GM12878 (cell line): ENCODE results near the gene MLLT3. TPM values are rescaled to one million over a fixed set of nuclear protein-coding genes. Genes with fewer than 3 reads are reported as not detected.

Experiments
- ATAC-seq: fragments of 200-7000 bp; cut with Tn5 transposase; 3 replicates; pipeline ENCODE4 v1.9.1; 2020; ENCODE audit warnings: mild to moderate bottlenecking, moderate library complexity
- BruUV-seq: library from RNA; stranded (reverse); fragments of 400-500 nt; replicated peaks from 2 replicates; lab custom pipeline; 2021; lab: Mats Ljungman, UMichigan
- CTCF ChIA-PET: fragments of 300-600 bp; sonication (Branson Sonifier 250); formaldehyde crosslinking; extraction: SDS; loops from one replicate; lab custom pipeline; 2021; ENCODE audit warnings: inconsistent platforms; lab: Yijun Ruan, JAX
- POLR2A ChIA-PET: fragments of 350-600 bp; formaldehyde crosslinking; extraction: SDS; loops from one replicate; lab custom pipeline; 2021; ENCODE audit warnings: inconsistent platforms; lab: Charles Lee
- RAD21 ChIA-PET: fragments of 300-600 bp; sonication (Branson Sonifier 250); formaldehyde crosslinking; loops from one replicate; lab custom pipeline; 2023; ENCODE audit warnings: antibody characterized with exemption; ENCODE audit not compliant: unreplicated experiment; lab: Charles Lee
- SMC1A ChIA-PET: fragments of 300-600 bp; sonication (Branson Sonifier 250); formaldehyde crosslinking; loops from one replicate; lab custom pipeline; 2023; ENCODE audit not compliant: unreplicated experiment, uncharacterized antibody; lab: Charles Lee
- DNase-seq: peaks from one replicate; pipeline ENCODE4 v3.0.0-alpha.2; 2011; ENCODE audit warnings: low read depth, low spot score
- FAIRE-seq: peaks from 3 replicates; lab custom pipeline; 2011; peaks lifted over from hg19 to GRCh38; lab: Jason Lieb, UNC
- H2AFZ ChIP-seq: 2 replicates; pipeline ENCODE4 v1.6.0; 2011; ENCODE audit warnings: low read depth, low read length, control low read depth; ENCODE audit not compliant: control insufficient read depth
- H3K27ac ChIP-seq: 2 replicates; pipeline ENCODE4 v1.5.1; 2011; ENCODE audit warnings: control low read depth; ENCODE audit not compliant: control insufficient read depth, insufficient read depth
- H3K27me3 ChIP-seq, 2 experiments: replicated peaks in 1 of 2; 2 replicates each; pipeline versions ENCODE4 v1.6.0 to v1.6.1; 2011; ENCODE audit warnings: low read length in 1 of 2; ENCODE audit not compliant: control insufficient read depth in 2 of 2, insufficient read depth in 2 of 2
- H3K36me3 ChIP-seq, 2 experiments: 2 replicates each; pipeline ENCODE4 v1.5.1; 2011; ENCODE audit warnings: low read length in 1 of 2; ENCODE audit not compliant: control insufficient read depth in 2 of 2, insufficient read depth in 2 of 2
- H3K4me1 ChIP-seq: 2 replicates; pipeline ENCODE4 v1.6.1; 2011; ENCODE audit warnings: mild to moderate bottlenecking, low read length, moderate library complexity, mixed read lengths; ENCODE audit not compliant: control insufficient read depth, insufficient read depth
- H3K4me2 ChIP-seq: 2 replicates; pipeline ENCODE4 v1.6.0; 2011; ENCODE audit warnings: control low read depth; ENCODE audit not compliant: control insufficient read depth, insufficient read depth
- H3K4me3 ChIP-seq: fragments of 200-600 bp; sonication (generic); 2 replicates; pipeline ENCODE4 v1.5.1; 2016
- H3K79me2 ChIP-seq: 2 replicates; pipeline ENCODE4 v1.6.0; 2011; ENCODE audit warnings: low read length; ENCODE audit not compliant: control insufficient read depth, insufficient read depth
- H3K9ac ChIP-seq: 2 replicates; pipeline ENCODE4 v1.8.0; 2011; ENCODE audit warnings: low read length, control low read depth, mixed read lengths; ENCODE audit not compliant: control insufficient read depth, insufficient read depth
- H3K9me3 ChIP-seq: replicated peaks from 3 replicates; pipeline ENCODE4 v1.5.1; 2011; ENCODE audit warnings: mild to moderate bottlenecking, low read length; ENCODE audit not compliant: control insufficient read depth, insufficient read depth
- H4K20me1 ChIP-seq: 2 replicates; pipeline ENCODE4 v1.6.0; 2011; ENCODE audit not compliant: control insufficient read depth, insufficient read depth
- BCLAF1 ChIP-seq: fragments of 450-650 bp; IDR thresholded peaks from 2 replicates; pipeline ENCODE4 v1.6.1; 2017; ENCODE audit warnings: antibody characterized with exemption, mild to moderate bottlenecking, moderate library complexity
- CHD1 ChIP-seq: IDR thresholded peaks from 2 replicates; pipeline ENCODE4 v1.6.1; 2012; ENCODE audit warnings: low read depth, low read length, improper control_type of control experiment
- EGR1 ChIP-seq, 2 experiments: IDR thresholded peaks; 1 replicate in 1 of 2; 2 replicates in 1 of 2; pipeline ENCODE4 v1.6.1; 2011 to 2012; ENCODE audit warnings: low read depth in 2 of 2, low read length in 2 of 2, borderline replicate concordance in 1 of 2, mild to moderate bottlenecking in 1 of 2, moderate library complexity in 1 of 2
- HCFC1 ChIP-seq: fragments of 150-350 bp; IDR thresholded peaks from 2 replicates; pipeline ENCODE4 v1.6.1; 2014; ENCODE audit warnings: low read length
- IKZF2 ChIP-seq, 2 experiments: fragments of 450-650 bp; IDR thresholded peaks; 2 replicates each; pipeline ENCODE4 v1.6.1; 2017; ENCODE audit warnings: mild to moderate bottlenecking in 2 of 2, moderate library complexity in 2 of 2
- LARP7 ChIP-seq: fragments of 450-650 bp; IDR thresholded peaks from 2 replicates; pipeline ENCODE4 v1.6.1; 2017; ENCODE audit warnings: mild to moderate bottlenecking
- NFIC ChIP-seq: IDR thresholded peaks from 2 replicates; pipeline ENCODE4 v1.6.1; 2012; ENCODE audit warnings: low read depth, mild to moderate bottlenecking, inconsistent platforms, low read length, moderate library complexity
- NFYA ChIP-seq: IDR thresholded peaks from 2 replicates; pipeline ENCODE4 v1.6.1; 2011; ENCODE audit warnings: low read depth, mild to moderate bottlenecking, low read length, improper control_type of control experiment, borderline replicate concordance
- NRF1 ChIP-seq: conservative IDR thresholded peaks from 2 replicates; pipeline ENCODE4 v1.6.1; 2011; ENCODE audit warnings: mild to moderate bottlenecking, low read depth, low read length, improper control_type of control experiment
- PML ChIP-seq: IDR thresholded peaks from 2 replicates; pipeline ENCODE4 v1.6.1; 2012; ENCODE audit warnings: low read length, inconsistent platforms
- RCOR1 ChIP-seq: conservative IDR thresholded peaks from 2 replicates; pipeline ENCODE4 v1.6.1; 2012; ENCODE audit warnings: low read depth, low read length, improper control_type of control experiment
- SIN3A ChIP-seq: IDR thresholded peaks from 2 replicates; pipeline ENCODE4 v1.6.1; 2012; ENCODE audit warnings: low read depth, low read length, improper control_type of control experiment
- SUZ12 ChIP-seq: fragments of 200-600 bp; sonication (generic); IDR thresholded peaks from one replicate; pipeline ENCODE4 v1.6.1; 2018; ENCODE audit warnings: antibody characterized with exemption, mild to moderate bottlenecking; ENCODE audit not compliant: unreplicated experiment
- TARDBP ChIP-seq: IDR thresholded peaks from 2 replicates; pipeline ENCODE4 v1.6.1; 2016; ENCODE audit warnings: borderline replicate concordance
- YBX1 ChIP-seq: fragments of 450-650 bp; IDR thresholded peaks from 2 replicates; pipeline ENCODE4 v1.6.1; 2016; ENCODE audit warnings: antibody characterized with exemption
- YY1 ChIP-seq: IDR thresholded peaks from 2 replicates; pipeline ENCODE4 v1.6.1; 2011; ENCODE audit warnings: low read depth, mild to moderate bottlenecking, low read length
- ZNF207 ChIP-seq: fragments of 450-650 bp; IDR thresholded peaks from 2 replicates; pipeline ENCODE4 v1.6.1; 2014; ENCODE audit warnings: antibody characterized with exemption, mild to moderate bottlenecking, borderline replicate concordance
- ZNF217 ChIP-seq: fragments of 450-650 bp; IDR thresholded peaks from 2 replicates; pipeline ENCODE4 v1.6.1; 2017; ENCODE audit warnings: antibody characterized with exemption, mild to moderate bottlenecking
- WGBS: methylation state at CpG from one replicate; pipeline ENCODE4 v1.1.6; 2016; ENCODE audit warnings: low lambda C conversion rate; ENCODE audit not compliant: insufficient replicate concordance, insufficient coverage; ENCODE audit errors: missing lambda C conversion rate; 5-methylcytosine and 5-hydroxymethylcytosine counted together
- in situ Hi-C: fragments of 300-500 bp; cut with MboI; formaldehyde crosslinking; loops from 9 replicates; pipeline ENCODE4 v1.14.3; 2018; ENCODE audit warnings: mixed read lengths
- intact Hi-C: fragments of 100-400 bp; cut with micrococcal nuclease; formaldehyde crosslinking; loops from one replicate; pipeline ENCODE4 v1.14.2; 2022; ENCODE audit not compliant: unreplicated experiment
- polyA plus RNA-seq, 11 experiments: library from polyadenylated mRNA; depleted of rRNA in 4 of 11; unstranded in 6 of 11; stranded (reverse) in 5 of 11; fragments of >200 nt; fragmentation: Nextera tagmentation in 4 of 11; fragmentation: Illumina TruSeq in 1 of 11; extraction: Ambion mirVana in 4 of 11; extraction: Trizol in 1 of 11; gene quantifications; 1 replicate in 1 of 11; 2 replicates in 10 of 11; pipeline versions ENCODE4 v1.2.1 to v1.2.3, GENCODE V29; 2011 to 2016; ENCODE audit warnings: inconsistent platforms in 2 of 11, missing spikeins in 2 of 11, low read depth in 1 of 11
- total RNA-seq, 4 experiments: library from RNA; depleted of rRNA in 3 of 4; stranded (reverse); fragments of >200 nt in 3 of 4; fragmentation: Illumina TruSeq in 1 of 4; extraction: Trizol in 1 of 4; gene quantifications; 2 replicates each; pipeline versions ENCODE4 v1.2.1 to v1.2.3, GENCODE V29; 2013 to 2021

The MLLT3 gene
- total and polyA plus RNA-seq, 10 of the 15 experiments (the other 5 are each of a cell fraction or from before 2014, with no cell fraction given): 17.7 to 72.3 (median 35.6) TPM

DNA sequence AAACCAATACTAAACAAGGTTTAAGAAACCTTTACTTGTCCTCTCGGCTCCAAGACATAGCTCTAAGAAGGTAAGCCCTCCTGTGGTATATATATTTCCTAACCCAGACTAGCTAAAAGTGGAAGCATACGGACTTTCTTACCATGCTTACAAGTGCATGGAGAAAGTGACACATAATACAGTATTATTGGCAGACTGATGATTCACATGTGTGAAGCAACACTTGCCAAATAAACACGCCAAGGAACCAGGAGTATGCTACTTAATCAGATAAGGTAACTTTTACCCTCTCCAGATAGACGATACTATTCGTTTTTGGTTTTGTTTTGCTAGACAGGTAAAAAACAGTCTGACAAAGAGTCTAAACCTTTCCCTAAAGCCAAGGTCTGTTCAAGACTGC lies 264.1 kb downstream of the MLLT3 start:
- Histone ChIP-seq H3K36me3 (peaks cover 0 to 12% of the 10 kb centered on the region in 2 experiments), H3K4me3 (no peak overlapping the region), H2AFZ (no peak overlapping the region), H3K4me1 (peaks cover 37% of the 10 kb centered on the region), H4K20me1 (no peaks in the 10 kb centered on the region), H3K27me3 (no peaks in the 10 kb centered on the region), H3K27ac (no peak overlapping the region), H3K9ac (no peak overlapping the region), H3K79me2 (no peaks in the 10 kb centered on the region; the same call in 1 of the 2 replicates), H3K9me3 (no peaks in the 10 kb centered on the region), H3K4me2 (no peak overlapping the region)
- SMC1A ChIA-PET: interaction anchor here (0.6 to 4.3 kb wide), 9 partner anchors 10 to 752 kb away, joined by 3 to 21 read pairs (median 7); partner anchors contain the start of gene MLLT3
- ATAC-seq (no peak), DNase-seq (no peak), FAIRE-seq (no peak)
- in situ Hi-C loops (loop anchor here (5.0 to 25.0 kb wide), 4 partner anchors 269 to 754 kb away; no protein-coding TSS in a partner anchor), intact Hi-C loops (loop anchor here (5.0 kb wide), 1 partner anchor 431 kb away; no protein-coding TSS in a partner anchor)
- RAD21 ChIA-PET: interaction anchor here (1.2 to 2.0 kb wide), 4 partner anchors 260 to 583 kb away, joined by 4 to 8 read pairs (median 6); partner anchors contain the start of gene MLLT3
- no peak for TF ChIP-seq NFIC
- TF ChIP-seq LARP7: no peak
- TF ChIP-seq SUZ12: no peak
- no peak for TF ChIP-seq EGR1 (IDR thresholded peaks at IDR 0.05; ENCODE audit: borderline replicate concordance in 1 of 2, low read depth in 2 of 2, low read length in 2 of 2)
- no peak for TF ChIP-seq CHD1
- no peak for TF ChIP-seq TARDBP
- no peak for TF ChIP-seq SIN3A
- no peak for TF ChIP-seq YY1
- TF ChIP-seq NRF1: no peak
- no peak for TF ChIP-seq HCFC1
- TF ChIP-seq ZNF217: no peak
- no peak for TF ChIP-seq YBX1
- no peak for TF ChIP-seq ZNF207
- no peak for TF ChIP-seq NFYA
- no peak for TF ChIP-seq IKZF2 (IDR thresholded peaks at IDR 0.05)
- TF ChIP-seq RCOR1: no peak
- no peak for TF ChIP-seq PML
- TF ChIP-seq BCLAF1: no peak
- CTCF ChIA-PET: interaction anchor here (1.1 to 2.2 kb wide), 5 partner anchors 10 to 582 kb away, joined by 3 to 14 read pairs (median 5); no protein-coding TSS in a partner anchor
- WGBS: 89% methylated on average over 5 of the region's 5 CpGs
- no TSS peak for BruUV-seq
- POLR2A ChIA-PET: no interaction called here
